Smooth muscle cell (in vitro differentiated cells): ENCODE results near the gene NCDN. TPM values are rescaled to one million over a fixed set of nuclear protein-coding genes. Genes with fewer than 3 reads are reported as not detected.
A peak's percentile ranks its signal among the peaks of the same experiment; 100 is the strongest.

Experiments used
- DNase-seq: peaks from one replicate; lab custom pipeline; 2025; ENCODE audit not compliant: unreplicated experiment; lab: John Stamatoyannopoulos, UW
- H2AFZ ChIP-seq: fragments of 200-600 bp; sonication (generic); 2 replicates; pipeline ENCODE4 v1.6.0; 2016; ENCODE audit warnings: antibody characterized with exemption, low read depth, mild to moderate bottlenecking
- H3F3A ChIP-seq: fragments of 200-600 bp; sonication (generic); 2 replicates; pipeline ENCODE4 v1.6.0; 2017; ENCODE audit warnings: antibody characterized with exemption, low read depth
- H3K27ac ChIP-seq: fragments of 200-600 bp; sonication (generic); 2 replicates; pipeline ENCODE4 v1.5.1; 2016; ENCODE audit warnings: low read depth, mild to moderate bottlenecking
- H3K27me3 ChIP-seq: fragments of 200-600 bp; sonication (generic); 2 replicates; pipeline ENCODE4 v1.6.1; 2016; ENCODE audit warnings: low read depth, mild to moderate bottlenecking
- H3K36me3 ChIP-seq: fragments of 200-600 bp; sonication (generic); 2 replicates; pipeline ENCODE4 v1.5.1; 2016; ENCODE audit warnings: low read depth
- H3K4me1 ChIP-seq: fragments of 200-600 bp; sonication (generic); 2 replicates; pipeline ENCODE4 v1.5.1; 2016; ENCODE audit warnings: low read depth
- H3K4me2 ChIP-seq: fragments of 200-600 bp; sonication (generic); 2 replicates; pipeline ENCODE4 v1.6.0; 2016; ENCODE audit warnings: mild to moderate bottlenecking
- H3K4me3 ChIP-seq: fragments of 200-600 bp; sonication (generic); 2 replicates; pipeline ENCODE4 v1.5.1; 2016; ENCODE audit warnings: mild to moderate bottlenecking
- H3K79me2 ChIP-seq: fragments of 200-600 bp; sonication (generic); 2 replicates; pipeline ENCODE4 v1.6.0; 2016; ENCODE audit warnings: low read depth, mild to moderate bottlenecking
- H3K9ac ChIP-seq: fragments of 200-600 bp; sonication (generic); 2 replicates; pipeline ENCODE4 v1.6.0; 2016; ENCODE audit warnings: low read depth
- H3K9me3 ChIP-seq: fragments of 200-600 bp; sonication (generic); replicated peaks from 2 replicates; pipeline ENCODE4 v1.5.1; 2016; ENCODE audit warnings: low read depth
- H4K20me1 ChIP-seq: fragments of 200-600 bp; sonication (generic); 2 replicates; pipeline ENCODE4 v1.6.0; 2016; ENCODE audit warnings: low read depth
- CTCF ChIP-seq: fragments of 200-600 bp; sonication (generic); IDR thresholded peaks from 2 replicates; pipeline ENCODE4 v1.5.1; 2017; ENCODE audit warnings: borderline replicate concordance, mild to moderate bottlenecking, antibody characterized with exemption; ENCODE audit not compliant: insufficient read depth, poor library complexity, severe bottlenecking
- WGBS: methylation state at CpG from one replicate; pipeline ENCODE4 v1.1.7; 2016; ENCODE audit warnings: low lambda C conversion rate; 5-methylcytosine and 5-hydroxymethylcytosine counted together
- polyA plus RNA-seq: library from polyadenylated mRNA; unstranded; fragments of >200 nt; fragmentation: Nextera tagmentation; extraction: Ambion mirVana; gene quantifications from 2 replicates; pipeline ENCODE4 v1.2.1, GENCODE V29; 2016
- total RNA-seq: library from RNA; depleted of rRNA; stranded (reverse); fragments of >200 nt; gene quantifications from 2 replicates; pipeline ENCODE4 v1.2.3, GENCODE V29; 2014

Gene NCDN
- total and polyA plus RNA-seq, 2 experiments from 2014 or later = 12.2 to 25.8 TPM

- Histone ChIP-seq H3K4me1 (no peaks in the 10 kb centered on the region), H3K9ac (no peak overlapping the region), H3K4me3 (no peak overlapping the region), H3K27ac (no peak overlapping the region), H3K79me2 (peaks cover 44% of the 10 kb centered on the region), H3K4me2 (no peak overlapping the region), H4K20me1 (peaks cover 91% of the 10 kb centered on the region), H3K27me3 (no peaks in the 10 kb centered on the region), H3K36me3 (no peaks in the 10 kb centered on the region), H3F3A (no peaks in the 10 kb centered on the region), H2AFZ (no peak overlapping the region), H3K9me3 (no peaks in the 10 kb centered on the region)
- peak; percentile 42 for TF ChIP-seq CTCF
- DNase-seq = no peak
- 38% methylated on average over 3 of the region's 3 CpGs for WGBS
Observed at GRCh38 chr1:35544976-35545375, 12.6 kb upstream of the NCDN start.

- no peak overlapping the region for H3K9ac ChIP-seq
- 95% methylated on average over 1 of the region's 1 CpG for WGBS
- peaks cover 57% of the 10 kb centered on the region for H3K79me2 ChIP-seq
Observed at GRCh38 chr1:35546614-35547013, 11.0 kb upstream of the NCDN start.

GRCh38 chr1:35553851-35554250, 3.7 kb upstream of the NCDN start:
- no peaks in the 10 kb centered on the region for H3K27me3 ChIP-seq
- H3K4me1 ChIP-seq = peaks cover 10% of the 10 kb centered on the region
- no peak overlapping the region for H3K27ac ChIP-seq
- H3F3A ChIP-seq = peaks cover 4% of the 10 kb centered on the region
- no peaks in the 10 kb centered on the region for H3K36me3 ChIP-seq
- 79% methylated on average over 2 of the region's 2 CpGs for WGBS
- no peak overlapping the region for H2AFZ ChIP-seq
- H3K4me3 ChIP-seq = no peak overlapping the region
- DNase-seq = no peak
- H3K79me2 ChIP-seq = peaks cover 54% of the 10 kb centered on the region
- H3K4me2 ChIP-seq = no peak overlapping the region
- peaks cover 56% of the 10 kb centered on the region for H4K20me1 ChIP-seq
- H3K9me3 ChIP-seq = no peaks in the 10 kb centered on the region
- H3K9ac ChIP-seq = no peak overlapping the region
- TF ChIP-seq CTCF = no peak

More at GRCh38 chr1:35546614-35547013, 11.0 kb upstream of the NCDN start:
- Histone ChIP-seq H3K36me3 (no peaks in the 10 kb centered on the region), H3K27ac (no peak overlapping the region), H3F3A (no peaks in the 10 kb centered on the region), H3K4me3 (no peak overlapping the region), H3K27me3 (no peaks in the 10 kb centered on the region), H3K4me1 (no peaks in the 10 kb centered on the region), H4K20me1 (peaks cover 79% of the 10 kb centered on the region), H3K9me3 (no peaks in the 10 kb centered on the region), H3K4me2 (no peak overlapping the region), H2AFZ (no peak overlapping the region)
- TF ChIP-seq CTCF = no peak
- no peak for DNase-seq
